ENCODE data around the gene FGFR3.

DNA sequence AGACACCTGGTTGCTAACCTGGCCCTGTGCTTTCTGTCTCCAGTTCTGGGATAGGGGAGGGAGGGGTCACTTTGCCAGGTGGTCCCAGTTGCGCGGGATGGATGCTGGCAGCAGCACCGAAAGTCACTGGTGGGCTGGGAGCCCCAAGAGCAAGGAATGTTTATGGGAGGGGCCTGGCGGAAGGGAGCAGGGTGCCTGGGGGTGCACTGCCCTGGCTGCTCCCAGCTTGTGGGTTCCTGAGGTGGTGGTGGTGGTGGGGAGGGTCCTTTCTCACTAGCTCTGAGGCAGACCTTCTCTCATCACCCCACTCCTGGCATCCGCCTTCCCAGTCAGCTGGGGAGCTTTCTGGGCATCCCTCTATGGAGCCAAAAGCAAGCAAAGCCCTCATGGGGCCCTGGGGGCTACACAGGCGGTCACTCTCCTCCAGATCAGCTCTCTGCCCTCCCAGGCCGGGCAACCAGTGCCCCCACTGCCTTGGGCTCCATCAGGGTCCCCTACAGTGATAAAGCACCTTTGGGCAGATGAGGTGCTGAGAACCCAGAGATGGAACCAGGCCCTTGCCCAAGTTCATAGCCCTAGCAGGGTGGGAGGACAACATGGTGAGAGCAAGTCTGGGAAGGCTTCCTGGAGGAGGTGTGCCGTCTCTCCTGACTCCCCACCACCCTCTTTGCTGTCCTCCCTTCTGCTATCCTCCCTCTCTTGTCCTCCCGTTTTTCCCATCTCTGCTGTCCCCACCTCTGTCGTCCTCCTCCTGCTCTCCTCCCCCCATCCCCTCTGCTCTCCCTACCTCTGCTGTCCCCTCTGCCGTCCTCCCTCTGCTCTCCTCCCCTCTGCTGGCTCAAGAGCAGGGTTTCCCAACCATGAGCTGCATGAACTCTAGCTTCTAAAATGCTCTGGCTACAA is 16.0 kb downstream of the FGFR3 start:
- TF ChIP-seq, protein P1, sequence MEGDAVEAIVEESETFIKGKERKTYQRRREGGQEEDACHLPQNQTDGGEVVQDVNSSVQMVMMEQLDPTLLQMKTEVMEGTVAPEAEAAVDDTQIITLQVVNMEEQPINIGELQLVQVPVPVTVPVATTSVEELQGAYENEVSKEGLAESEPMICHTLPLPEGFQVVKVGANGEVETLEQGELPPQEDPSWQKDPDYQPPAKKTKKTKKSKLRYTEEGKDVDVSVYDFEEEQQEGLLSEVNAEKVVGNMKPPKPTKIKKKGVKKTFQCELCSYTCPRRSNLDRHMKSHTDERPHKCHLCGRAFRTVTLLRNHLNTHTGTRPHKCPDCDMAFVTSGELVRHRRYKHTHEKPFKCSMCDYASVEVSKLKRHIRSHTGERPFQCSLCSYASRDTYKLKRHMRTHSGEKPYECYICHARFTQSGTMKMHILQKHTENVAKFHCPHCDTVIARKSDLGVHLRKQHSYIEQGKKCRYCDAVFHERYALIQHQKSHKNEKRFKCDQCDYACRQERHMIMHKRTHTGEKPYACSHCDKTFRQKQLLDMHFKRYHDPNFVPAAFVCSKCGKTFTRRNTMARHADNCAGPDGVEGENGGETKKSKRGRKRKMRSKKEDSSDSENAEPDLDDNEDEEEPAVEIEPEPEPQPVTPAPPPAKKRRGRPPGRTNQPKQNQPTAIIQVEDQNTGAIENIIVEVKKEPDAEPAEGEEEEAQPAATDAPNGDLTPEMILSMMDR (IDR thresholded peaks at IDR 0.05) = no peak
- no peak for TF ChIP-seq POLR2AphosphoS5 (IDR thresholded peaks at IDR 0.05)
- no peak for TF ChIP-seq POLR2A (IDR thresholded peaks at IDR 0.05)
